ENCODE results near the gene XRCC1. TPM values are rescaled to one million over a fixed set of nuclear protein-coding genes. Genes with fewer than 3 reads are reported as not detected.
A peak's percentile ranks its signal among the peaks of the same experiment; 100 is the strongest.

Gene XRCC1
- total RNA-seq, 2 donors from 2014 or later = 24.3 to 30.2 TPM

- Histone ChIP-seq H3K27ac (no peak overlapping the region), H3K9me3 (no peaks in the 10 kb centered on the region), H3K4me3 (no peak overlapping the region), H3K27me3 (replicated peaks; ENCODE audit: insufficient read depth) (no peaks in the 10 kb centered on the region), H3K36me3 (peaks cover 22% of the 10 kb centered on the region), H3K4me1 (ENCODE audit: control insufficient read depth in 1 of 2, low read depth in 2 of 2) (peaks cover 4 to 6% of the 10 kb centered on the region in 2 donors)
- TF ChIP-seq, protein P1, sequence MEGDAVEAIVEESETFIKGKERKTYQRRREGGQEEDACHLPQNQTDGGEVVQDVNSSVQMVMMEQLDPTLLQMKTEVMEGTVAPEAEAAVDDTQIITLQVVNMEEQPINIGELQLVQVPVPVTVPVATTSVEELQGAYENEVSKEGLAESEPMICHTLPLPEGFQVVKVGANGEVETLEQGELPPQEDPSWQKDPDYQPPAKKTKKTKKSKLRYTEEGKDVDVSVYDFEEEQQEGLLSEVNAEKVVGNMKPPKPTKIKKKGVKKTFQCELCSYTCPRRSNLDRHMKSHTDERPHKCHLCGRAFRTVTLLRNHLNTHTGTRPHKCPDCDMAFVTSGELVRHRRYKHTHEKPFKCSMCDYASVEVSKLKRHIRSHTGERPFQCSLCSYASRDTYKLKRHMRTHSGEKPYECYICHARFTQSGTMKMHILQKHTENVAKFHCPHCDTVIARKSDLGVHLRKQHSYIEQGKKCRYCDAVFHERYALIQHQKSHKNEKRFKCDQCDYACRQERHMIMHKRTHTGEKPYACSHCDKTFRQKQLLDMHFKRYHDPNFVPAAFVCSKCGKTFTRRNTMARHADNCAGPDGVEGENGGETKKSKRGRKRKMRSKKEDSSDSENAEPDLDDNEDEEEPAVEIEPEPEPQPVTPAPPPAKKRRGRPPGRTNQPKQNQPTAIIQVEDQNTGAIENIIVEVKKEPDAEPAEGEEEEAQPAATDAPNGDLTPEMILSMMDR (IDR thresholded peaks at IDR 0.05) = no peak
- DNase-seq (ENCODE audit: low spot score) (no peak), ATAC-seq (ENCODE audit: insufficient number of reproducible peaks, low FRiP score, low read depth) (no peak)
Measured at GRCh38 chr19:43507880-43508279, 67.4 kb downstream of the XRCC1 start.

DNA sequence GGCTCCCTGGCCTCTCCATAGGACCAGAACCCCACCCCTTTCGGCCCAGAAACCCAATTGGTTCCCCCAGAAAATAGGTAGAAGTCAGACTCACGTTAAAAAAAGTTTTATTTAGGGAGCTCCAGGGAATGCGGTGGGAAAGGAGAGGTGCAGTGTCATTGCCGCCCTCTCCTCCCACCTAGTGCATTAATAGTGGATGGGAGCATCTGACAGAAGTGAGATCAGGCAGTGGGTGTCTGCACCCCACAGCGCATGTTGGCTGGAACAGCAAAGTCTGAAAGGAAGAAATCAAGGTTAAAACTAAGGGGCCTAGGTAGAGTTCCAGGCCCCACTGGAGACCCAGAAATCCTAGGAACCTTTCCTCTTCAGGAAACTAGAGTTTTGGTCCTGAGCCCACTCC lies 68.7 kb downstream of the XRCC1 start:
- DNase-seq (ENCODE audit: low spot score) = no peak
- TF ChIP-seq, protein P1 (IDR thresholded peaks at IDR 0.05) = no peak
- peaks cover 4 to 6% of the 10 kb centered on the region in 2 donors for H3K4me1 ChIP-seq (ENCODE audit: control insufficient read depth in 1 of 2, low read depth in 2 of 2)
- H3K36me3 ChIP-seq = peaks cover 22% of the 10 kb centered on the region
- H3K4me3 ChIP-seq = no peak overlapping the region
- no peaks in the 10 kb centered on the region for H3K27me3 ChIP-seq (replicated peaks; ENCODE audit: insufficient read depth)
- no peak for ATAC-seq (ENCODE audit: insufficient number of reproducible peaks, low FRiP score, low read depth)
- H3K9me3 ChIP-seq = no peaks in the 10 kb centered on the region
- no peak overlapping the region for H3K27ac ChIP-seq

- H3K4me1 ChIP-seq (ENCODE audit: control insufficient read depth in 1 of 2, low read depth in 2 of 2) = peaks cover 4 to 6% of the 10 kb centered on the region in 2 donors
- H3K27me3 ChIP-seq (replicated peaks; ENCODE audit: insufficient read depth) = no peaks in the 10 kb centered on the region
- TF ChIP-seq, protein P1 (IDR thresholded peaks at IDR 0.05) = no peak
- ATAC-seq (ENCODE audit: insufficient number of reproducible peaks, low FRiP score, low read depth) (no peak), DNase-seq (ENCODE audit: low spot score) (no peak)
- no peaks in the 10 kb centered on the region for H3K9me3 ChIP-seq
- no peak overlapping the region for H3K4me3 ChIP-seq
- no peak overlapping the region for H3K27ac ChIP-seq
- H3K36me3 ChIP-seq = peaks cover 21% of the 10 kb centered on the region
Measured at GRCh38 chr19:43505941-43506340, 69.4 kb downstream of the XRCC1 start.

DNA sequence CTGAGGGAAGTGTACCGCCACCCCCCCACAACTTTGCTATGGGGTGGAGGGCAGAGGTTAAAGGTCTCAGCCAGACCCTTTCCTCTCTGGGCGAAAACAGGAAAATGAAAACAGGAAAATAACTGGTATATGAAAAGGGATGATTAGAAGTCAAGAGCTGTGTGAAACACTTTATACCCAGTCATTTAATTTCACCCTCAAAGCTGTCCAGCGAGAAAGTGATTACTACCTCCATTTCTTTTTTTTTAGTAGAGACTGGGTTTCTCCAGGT lies 70.2 kb downstream of the XRCC1 start:
- DNase-seq (ENCODE audit: low spot score) (no peak), ATAC-seq (ENCODE audit: insufficient number of reproducible peaks, low FRiP score, low read depth) (no peak)
- no peaks in the 10 kb centered on the region for H3K27me3 ChIP-seq (replicated peaks; ENCODE audit: insufficient read depth)
- peaks cover 17% of the 10 kb centered on the region for H3K36me3 ChIP-seq
- peak overlapping the region; percentile 88 for H3K4me3 ChIP-seq
- TF ChIP-seq, protein P1 (IDR thresholded peaks at IDR 0.05) = no peak
- peaks cover 4 to 6% of the 10 kb centered on the region in 2 donors for H3K4me1 ChIP-seq (ENCODE audit: control insufficient read depth in 1 of 2, low read depth in 2 of 2)
- H3K27ac ChIP-seq = peak overlapping the region; percentile 72 to 80
- H3K9me3 ChIP-seq = no peaks in the 10 kb centered on the region

DNA sequence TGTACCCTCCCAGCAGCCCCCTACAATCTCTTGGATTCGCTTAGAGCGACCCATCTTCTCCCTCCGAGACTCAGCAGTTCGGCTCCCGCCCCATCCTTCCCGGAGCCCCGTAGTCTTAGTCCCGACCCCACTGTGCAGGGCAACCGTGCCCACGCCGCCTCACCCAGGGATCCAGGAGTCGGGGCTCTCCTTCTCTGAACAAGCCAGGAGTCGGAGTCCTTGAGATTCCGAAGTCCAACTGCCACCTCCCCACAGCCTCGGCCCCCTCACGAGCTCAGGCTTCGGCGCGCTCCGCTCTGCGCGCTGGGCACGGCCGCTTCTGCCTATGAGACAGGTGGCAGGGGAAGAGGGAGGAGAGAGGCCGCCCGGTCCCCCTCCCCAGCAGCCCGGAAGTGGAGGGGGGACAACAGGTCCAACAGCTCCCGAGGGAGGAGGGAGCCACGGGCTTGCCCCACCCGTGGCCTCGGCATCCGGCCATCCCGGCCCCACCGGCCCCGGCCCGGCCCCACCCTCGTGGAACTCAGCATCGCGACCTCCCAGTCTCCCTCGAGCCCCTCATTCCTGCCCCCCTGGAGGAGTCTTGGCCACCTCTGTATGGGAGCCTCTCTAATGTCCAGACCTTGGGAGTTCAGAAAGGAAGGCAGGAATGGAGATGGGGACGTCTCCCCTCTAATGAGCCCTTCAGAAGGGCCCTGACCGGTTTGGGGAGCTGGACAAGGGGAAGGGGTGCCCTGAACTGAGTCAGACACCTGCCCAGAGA lies 70.7 kb downstream of the XRCC1 start, which contains the start of gene PHLDB3:
Gene PHLDB3, minus strand, starts transcription at position 321 of the 760 bp plus-strand sequence. CDS start 628 bp downstream, outside the sequence.
- no peaks in the 10 kb centered on the region for H3K27me3 ChIP-seq (replicated peaks; ENCODE audit: insufficient read depth)
- H3K4me3 ChIP-seq = peak within 1 kb of the TSS; percentile 88
- ATAC-seq (ENCODE audit: insufficient number of reproducible peaks, low FRiP score, low read depth) = no peak
- TF ChIP-seq, protein P1 (IDR thresholded peaks at IDR 0.05) = no peak
- peaks cover 13% of the 10 kb centered on the region for H3K36me3 ChIP-seq
- H3K4me1 ChIP-seq (ENCODE audit: control insufficient read depth in 1 of 2, low read depth in 2 of 2) = peaks cover 4 to 6% of the 10 kb centered on the region in 2 donors
- H3K27ac ChIP-seq = peak within 1 kb of the TSS; percentile 80 to 82
- no peak for DNase-seq (ENCODE audit: low spot score)
- H3K9me3 ChIP-seq = no peaks in the 10 kb centered on the region
